ENCODE data around the gene BMP2K.
"Not testable (repeated sequence)": the region's sequence is repeated elsewhere in the genome, so short reads cannot be mapped to it uniquely, and the experiment has no call there.

BMP2K gene

GRCh38 chr4:78868712-78869111 lies 92.6 kb downstream of the BMP2K start:
- DNase-seq = not testable (repeated sequence)

GRCh38 chr4:78870056-78870455 lies 93.9 kb downstream of the BMP2K start:
- no peak for DNase-seq

- DNase-seq = no peak
These were observed 100.6 kb downstream of the BMP2K start for GRCh38 chr4:78876568-78877320.

- DNase-seq = no peak
These were observed 101.9 kb downstream of the BMP2K start for GRCh38 chr4:78878031-78878430.

- no peak for DNase-seq
These were observed 104.8 kb downstream of the BMP2K start for GRCh38 chr4:78880874-78881492.

GRCh38 chr4:78885598-78885997 lies 109.4 kb downstream of the BMP2K start:
- no peak for DNase-seq

GRCh38 chr4:78889955-78890354 lies 113.8 kb downstream of the BMP2K start:
- no peak for DNase-seq

- DNase-seq = no peak
These were observed 123.2 kb downstream of the BMP2K start for GRCh38 chr4:78899302-78899701.

- no peak for DNase-seq
These were observed 125.7 kb downstream of the BMP2K start for GRCh38 chr4:78901882-78902281.

- DNase-seq = no peak
These were observed 126.1 kb downstream of the BMP2K start for GRCh38 chr4:78902298-78902697.

- no peak for DNase-seq
These were observed 128.0 kb downstream of the BMP2K start for GRCh38 chr4:78904143-78904542.

- DNase-seq = no peak
These were observed 131.5 kb downstream of the BMP2K start for GRCh38 chr4:78907638-78908037.

GRCh38 chr4:78908974-78909373 lies 132.8 kb downstream of the BMP2K start:
- DNase-seq = not testable (repeated sequence)

- no peak for DNase-seq
These were observed 134.5 kb downstream of the BMP2K start for GRCh38 chr4:78910612-78911011.

GRCh38 chr4:78922207-78922606 lies 146.1 kb downstream of the BMP2K start:
- DNase-seq = no peak

GRCh38 chr4:78923464-78924312 lies 147.5 kb downstream of the BMP2K start:
- no peak for DNase-seq

GRCh38 chr4:78926826-78927225 lies 150.7 kb downstream of the BMP2K start:
- no peak for DNase-seq

GRCh38 chr4:78928835-78929234 lies 152.7 kb downstream of the BMP2K start:
- DNase-seq = no peak

- no peak for DNase-seq
These were observed 154.0 kb downstream of the BMP2K start for GRCh38 chr4:78930016-78930629.

GRCh38 chr4:78936989-78937388 lies 160.8 kb downstream of the BMP2K start:
- no peak for DNase-seq

- DNase-seq = no peak
These were observed 161.7 kb downstream of the BMP2K start for GRCh38 chr4:78937837-78938236.

- DNase-seq = no peak
These were observed 162.3 kb downstream of the BMP2K start for GRCh38 chr4:78938474-78938867.
